ENCODE results near the gene PRICKLE3.
A peak's percentile ranks its signal among the peaks of the same experiment; 100 is the strongest.
"Not testable (repeated sequence)": the region's sequence is repeated elsewhere in the genome, so short reads cannot be mapped to it uniquely, and the experiment has no call there.

The PRICKLE3 gene

GRCh38 chrX:49160908-49161307 lies 25.3 kb downstream of the PRICKLE3 start:
- no peak for DNase-seq (ENCODE audit: low spot score)
- Histone ChIP-seq H3K4me3 (no peak overlapping the region), H3K27ac (no peak overlapping the region)
- no peak for TF ChIP-seq CTCF (IDR thresholded peaks at IDR 0.05)

GRCh38 chrX:49157194-49157593 lies 29.0 kb downstream of the PRICKLE3 start:
- TF ChIP-seq CTCF (IDR thresholded peaks at IDR 0.05), result no peak
- no peak overlapping the region for H3K4me3 ChIP-seq

GRCh38 chrX:49155900-49156837 lies 30.0 kb downstream of the PRICKLE3 start:
- H3K27ac ChIP-seq, result peak overlapping the region; percentile 95 to 98
- H3K4me3 ChIP-seq, result peak overlapping the region; percentile 73
- peak; percentile 92 for DNase-seq (ENCODE audit: low spot score)
- peak; percentile 55 for TF ChIP-seq CTCF (IDR thresholded peaks at IDR 0.05)

More at GRCh38 chrX:49157194-49157593, 29.0 kb downstream of the PRICKLE3 start:
- H3K27ac ChIP-seq, result no peak overlapping the region
- no peak for DNase-seq (ENCODE audit: low spot score)

GRCh38 chrX:49155243-49155899 lies 30.8 kb downstream of the PRICKLE3 start:
- peak overlapping the region; percentile 95 to 98 for H3K27ac ChIP-seq
- peak overlapping the region; percentile 73 for H3K4me3 ChIP-seq
- no peak for DNase-seq (ENCODE audit: low spot score)
- TF ChIP-seq CTCF (IDR thresholded peaks at IDR 0.05), result no peak

- TF ChIP-seq CTCF (IDR thresholded peaks at IDR 0.05), result no peak
- no peak for DNase-seq (ENCODE audit: low spot score)
- Histone ChIP-seq H3K4me3 (no peak overlapping the region), H3K27ac (no peak overlapping the region)
Measured at GRCh38 chrX:49153467-49153866, 32.7 kb downstream of the PRICKLE3 start.

GRCh38 chrX:49149291-49149690 lies 36.9 kb downstream of the PRICKLE3 start:
- H3K4me3 ChIP-seq, H3K27ac ChIP-seq: not testable (repeated sequence)

GRCh38 chrX:49148390-49149100 lies 37.6 kb downstream of the PRICKLE3 start:
- DNase-seq (ENCODE audit: low spot score); H3K27ac ChIP-seq; H3K4me3 ChIP-seq: not testable (repeated sequence)

More at GRCh38 chrX:49149291-49149690, 36.9 kb downstream of the PRICKLE3 start:
- DNase-seq (ENCODE audit: low spot score), result not testable (repeated sequence)

Data from coronary artery (tissue), 2 donors.